ENCODE data around the gene FTO.

Gene FTO

GRCh38 chr16:54027062-54027461 is 323.1 kb downstream of the FTO start:
- no peak for DNase-seq

- no peak for DNase-seq
Observed at GRCh38 chr16:54027558-54027957, 323.6 kb downstream of the FTO start.

- DNase-seq, result no peak
Observed at GRCh38 chr16:54027995-54028394, 324.0 kb downstream of the FTO start.

GRCh38 chr16:54030451-54030850 is 326.5 kb downstream of the FTO start:
- no peak for DNase-seq

- no peak for DNase-seq
Observed at GRCh38 chr16:54031107-54031760, 327.3 kb downstream of the FTO start.

- no peak for DNase-seq
Observed at GRCh38 chr16:54033747-54034146, 329.8 kb downstream of the FTO start.

GRCh38 chr16:54034684-54035083 is 330.7 kb downstream of the FTO start:
- DNase-seq, result no peak

GRCh38 chr16:54040480-54040879 is 336.5 kb downstream of the FTO start:
- DNase-seq, result no peak

- no peak for DNase-seq
Observed at GRCh38 chr16:54040975-54041374, 337.0 kb downstream of the FTO start.

GRCh38 chr16:54048586-54049495 is 344.9 kb downstream of the FTO start:
- DNase-seq, result no peak

GRCh38 chr16:54049591-54050458 is 345.9 kb downstream of the FTO start:
- DNase-seq, result no peak

- DNase-seq, result no peak
Observed at GRCh38 chr16:54050459-54051210, 346.7 kb downstream of the FTO start.

GRCh38 chr16:54051821-54052220 is 347.9 kb downstream of the FTO start:
- DNase-seq, result no peak

- DNase-seq, result no peak
Observed at GRCh38 chr16:54052271-54052670, 348.3 kb downstream of the FTO start.

GRCh38 chr16:54053891-54054820 is 350.2 kb downstream of the FTO start:
- no peak for DNase-seq

- no peak for DNase-seq
Observed at GRCh38 chr16:54055191-54055590, 351.2 kb downstream of the FTO start.

- DNase-seq, result no peak
Observed at GRCh38 chr16:54055864-54056263, 351.9 kb downstream of the FTO start.

GRCh38 chr16:54056921-54057320 is 353.0 kb downstream of the FTO start:
- DNase-seq, result no peak

- DNase-seq, result no peak
Observed at GRCh38 chr16:54059319-54059718, 355.4 kb downstream of the FTO start.

GRCh38 chr16:54060599-54061421 is 356.9 kb downstream of the FTO start:
- no peak for DNase-seq

All from T-helper 1 cell (primary cell).